ENCODE data around the gene LARP1. TPM values are rescaled to one million over a fixed set of nuclear protein-coding genes. Genes with fewer than 3 reads are reported as not detected.
"Not testable (repeated sequence)": the region's sequence is repeated elsewhere in the genome, so short reads cannot be mapped to it uniquely, and the experiment has no call there.

LARP1 gene
- polyA plus RNA-seq, 4 donors: 118 to 175 (median 137) TPM

- DNase-seq (ENCODE audit: low read depth in 4 of 4, low spot score in 2 of 4): no peak
Observed at GRCh38 chr5:154820383-154820782, 65.2 kb downstream of the LARP1 start.

GRCh38 chr5:154822896-154823295 is 67.7 kb downstream of the LARP1 start:
- not testable (repeated sequence) for DNase-seq (ENCODE audit: low read depth in 4 of 4, low spot score in 2 of 4)

- DNase-seq (ENCODE audit: low read depth in 4 of 4, low spot score in 2 of 4): no peak
Observed at GRCh38 chr5:154823605-154824004, 68.4 kb downstream of the LARP1 start.

GRCh38 chr5:154824070-154824469 is 68.9 kb downstream of the LARP1 start:
- DNase-seq (ENCODE audit: low read depth in 4 of 4, low spot score in 2 of 4): no peak

GRCh38 chr5:154829181-154829588 is 74.0 kb downstream of the LARP1 start:
- DNase-seq (ENCODE audit: low read depth in 4 of 4, low spot score in 2 of 4): no peak

GRCh38 chr5:154829589-154830218 is 74.5 kb downstream of the LARP1 start:
- no peak for DNase-seq (ENCODE audit: low read depth in 4 of 4, low spot score in 2 of 4)

GRCh38 chr5:154830219-154830595 is 75.0 kb downstream of the LARP1 start:
- no peak for DNase-seq (ENCODE audit: low read depth in 4 of 4, low spot score in 2 of 4)

- DNase-seq (ENCODE audit: low read depth in 4 of 4, low spot score in 2 of 4): no peak
Observed at GRCh38 chr5:154830596-154830995, 75.4 kb downstream of the LARP1 start.

- no peak for DNase-seq (ENCODE audit: low read depth in 4 of 4, low spot score in 2 of 4)
Observed at GRCh38 chr5:154831451-154831850, 76.3 kb downstream of the LARP1 start.

- DNase-seq (ENCODE audit: low read depth in 4 of 4, low spot score in 2 of 4): not testable (repeated sequence)
Observed at GRCh38 chr5:154832804-154833203, 77.6 kb downstream of the LARP1 start.

- DNase-seq (ENCODE audit: low read depth in 4 of 4, low spot score in 2 of 4): no peak
Observed at GRCh38 chr5:154834053-154834452, 78.9 kb downstream of the LARP1 start.

- not testable (repeated sequence) for DNase-seq (ENCODE audit: low read depth in 4 of 4, low spot score in 2 of 4)
Observed at GRCh38 chr5:154835701-154836052, 80.5 kb downstream of the LARP1 start.

- DNase-seq (ENCODE audit: low read depth in 4 of 4, low spot score in 2 of 4): no peak
Observed at GRCh38 chr5:154836225-154836624, 81.0 kb downstream of the LARP1 start.

GRCh38 chr5:154837009-154837901 is 82.1 kb downstream of the LARP1 start:
- DNase-seq (ENCODE audit: low read depth in 4 of 4, low spot score in 2 of 4): no peak

- DNase-seq (ENCODE audit: low read depth in 4 of 4, low spot score in 2 of 4): no peak
Observed at GRCh38 chr5:154840435-154841272, 85.5 kb downstream of the LARP1 start.

GRCh38 chr5:154841273-154841661 is 86.1 kb downstream of the LARP1 start:
- no peak for DNase-seq (ENCODE audit: low read depth in 4 of 4, low spot score in 2 of 4)

GRCh38 chr5:154842689-154843530 is 87.7 kb downstream of the LARP1 start:
- DNase-seq (ENCODE audit: low read depth in 4 of 4, low spot score in 2 of 4): no peak

GRCh38 chr5:154844809-154845208 is 89.6 kb downstream of the LARP1 start:
- no peak for DNase-seq (ENCODE audit: low read depth in 4 of 4, low spot score in 2 of 4)

- DNase-seq (ENCODE audit: low read depth in 4 of 4, low spot score in 2 of 4): no peak
Observed at GRCh38 chr5:154849264-154849785, 94.1 kb downstream of the LARP1 start.

- DNase-seq (ENCODE audit: low read depth in 4 of 4, low spot score in 2 of 4): peak in 2 of 4 donors; percentile 19 to 68
Observed at GRCh38 chr5:154849791-154850201, 94.6 kb downstream of the LARP1 start.

All from left renal cortex interstitium (tissue), 4 donors.